HuH-7.5 (cell line): ENCODE data around the gene SNTN.
"Not testable (repeated sequence)": the region's sequence is repeated elsewhere in the genome, so short reads cannot be mapped to it uniquely, and the experiment has no call there.

Experiments
- DNase-seq: peaks from one replicate; pipeline ENCODE4 v3.0.0; 2011; ENCODE audit warnings: low spot score

SNTN gene

GRCh38 chr3:63652066-63652725 lies at the start of gene SNTN:
Gene SNTN (plus strand): TSS chr3:63652675. CDS start chr3:63652688, 13 bp downstream.
- DNase-seq, result no peak

DNA sequence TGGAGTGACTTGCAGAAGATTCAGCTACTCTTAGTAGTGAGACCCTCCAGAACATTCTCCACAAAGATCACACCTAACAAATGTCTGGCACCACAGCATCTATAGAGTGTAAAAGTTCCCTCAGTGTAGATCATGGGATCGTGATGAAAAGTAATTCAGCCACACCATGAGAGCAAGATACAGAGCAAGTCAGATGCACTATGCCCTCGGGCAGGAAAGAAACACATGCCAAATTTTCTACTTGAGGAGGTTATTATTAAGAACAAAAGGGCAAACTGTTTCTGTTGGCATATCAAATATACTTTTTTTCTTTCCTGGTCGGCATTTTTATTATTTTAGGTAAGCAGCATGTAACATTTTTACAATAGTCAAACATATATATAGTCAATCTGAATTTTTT lies 44.8 kb upstream of the SNTN start:
- no peak for DNase-seq

DNA sequence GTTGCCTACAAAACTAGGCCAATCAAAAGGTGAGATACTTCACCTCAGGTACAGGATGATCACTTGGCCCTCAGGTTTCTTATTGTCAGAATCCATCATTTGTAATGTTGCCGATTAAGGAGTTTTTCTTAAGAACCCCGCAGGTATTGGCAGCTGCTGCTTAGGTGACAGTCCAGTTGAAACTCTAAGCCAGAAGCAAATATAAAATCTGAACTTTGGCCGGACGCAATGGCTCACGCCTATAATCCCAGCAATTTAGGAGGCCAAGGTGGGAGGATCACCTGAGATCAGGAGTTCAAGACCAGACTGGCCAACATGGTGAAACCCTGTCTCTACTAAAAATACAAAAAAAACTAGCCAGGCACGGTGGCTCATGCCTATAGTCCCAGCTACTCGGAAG lies 43.1 kb upstream of the SNTN start:
- no peak for DNase-seq

GRCh38 chr3:63609834-63610233 lies 42.6 kb upstream of the SNTN start:
- no peak for DNase-seq

DNA sequence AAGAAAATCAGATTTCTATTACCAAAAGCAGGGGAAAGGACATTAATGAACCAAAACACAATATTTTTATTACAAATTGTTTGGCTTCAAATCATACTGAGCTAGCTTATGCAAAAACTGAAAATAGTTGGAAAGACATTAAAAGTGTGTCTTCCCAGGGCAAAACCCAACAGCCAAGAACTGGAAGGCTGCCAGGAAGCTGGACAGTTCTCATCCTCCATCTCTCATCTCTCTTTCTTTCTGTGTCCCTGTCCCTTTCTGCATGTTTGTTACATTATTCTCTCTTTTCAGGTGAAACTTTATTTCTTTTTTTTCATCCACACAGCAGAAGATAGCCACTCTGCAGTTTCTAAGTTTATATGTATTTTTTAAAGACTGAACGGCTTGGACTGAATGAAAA lies 41.1 kb upstream of the SNTN start:
- no peak for DNase-seq

DNA sequence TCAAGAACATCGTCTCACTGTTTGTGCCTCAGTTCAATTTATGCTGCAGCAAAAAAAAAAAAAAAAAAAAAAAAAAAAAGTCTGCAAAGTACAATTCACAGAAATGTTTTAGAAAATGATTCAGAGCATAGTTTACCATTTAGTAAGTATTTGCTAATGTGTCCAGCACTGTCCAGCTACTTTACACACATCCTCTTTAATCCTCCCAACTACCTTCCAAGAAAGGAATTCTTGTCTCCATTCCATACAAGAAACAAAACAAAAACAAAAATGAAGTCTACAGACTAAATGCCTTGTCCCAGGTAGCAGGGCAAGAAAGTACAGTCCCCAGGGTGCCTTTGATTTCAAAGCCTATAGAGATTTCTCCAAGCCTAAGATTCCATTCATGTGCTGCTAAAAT lies 38.9 kb upstream of the SNTN start:
- no peak for DNase-seq

DNA sequence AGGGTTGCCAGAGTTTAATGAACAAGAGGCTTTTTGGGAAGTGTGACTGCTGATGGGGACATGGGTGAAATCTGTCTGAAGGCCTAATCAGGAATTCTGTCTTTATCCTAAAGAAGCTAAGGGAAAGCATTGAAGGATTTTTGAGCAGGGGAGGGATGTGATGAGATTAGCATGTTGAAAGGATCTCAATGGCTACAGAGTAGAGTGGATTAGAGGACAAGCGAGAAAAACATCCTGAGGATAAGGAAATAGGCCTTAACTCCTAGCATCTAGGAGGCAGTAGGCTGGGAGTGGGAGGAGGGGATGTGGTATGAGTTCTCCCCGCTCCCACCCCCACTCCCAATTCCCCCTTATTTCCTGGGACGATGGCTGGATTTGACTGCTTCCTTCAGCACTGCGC lies 35.1 kb upstream of the SNTN start:
- no peak for DNase-seq

- DNase-seq, result no peak
Observed at GRCh38 chr3:63624941-63625560, 27.4 kb upstream of the SNTN start.

GRCh38 chr3:63631670-63632069 lies 20.8 kb upstream of the SNTN start:
- DNase-seq, result no peak

GRCh38 chr3:63635186-63635585 lies 17.3 kb upstream of the SNTN start:
- DNase-seq, result no peak

DNA sequence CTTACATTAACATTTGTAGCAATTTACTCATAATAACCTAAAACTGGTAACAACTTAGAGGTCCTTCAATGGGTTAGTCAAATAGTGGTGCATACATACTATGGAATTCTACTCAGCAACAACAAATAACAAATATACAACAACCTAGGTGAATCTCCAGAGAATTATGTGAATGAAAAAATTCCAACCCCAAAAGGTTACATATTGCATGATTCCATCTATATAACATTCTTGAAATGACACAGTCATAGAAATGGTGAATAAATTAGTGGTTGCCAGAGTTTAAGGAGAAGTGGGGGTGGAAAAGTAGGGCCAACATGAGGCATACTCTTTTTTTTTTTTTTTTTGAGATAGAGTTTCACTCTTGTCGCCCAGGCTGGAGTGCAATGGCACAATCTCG lies 12.7 kb upstream of the SNTN start:
- DNase-seq, result no peak

GRCh38 chr3:63642488-63642887 lies 10.0 kb upstream of the SNTN start:
- no peak for DNase-seq

DNA sequence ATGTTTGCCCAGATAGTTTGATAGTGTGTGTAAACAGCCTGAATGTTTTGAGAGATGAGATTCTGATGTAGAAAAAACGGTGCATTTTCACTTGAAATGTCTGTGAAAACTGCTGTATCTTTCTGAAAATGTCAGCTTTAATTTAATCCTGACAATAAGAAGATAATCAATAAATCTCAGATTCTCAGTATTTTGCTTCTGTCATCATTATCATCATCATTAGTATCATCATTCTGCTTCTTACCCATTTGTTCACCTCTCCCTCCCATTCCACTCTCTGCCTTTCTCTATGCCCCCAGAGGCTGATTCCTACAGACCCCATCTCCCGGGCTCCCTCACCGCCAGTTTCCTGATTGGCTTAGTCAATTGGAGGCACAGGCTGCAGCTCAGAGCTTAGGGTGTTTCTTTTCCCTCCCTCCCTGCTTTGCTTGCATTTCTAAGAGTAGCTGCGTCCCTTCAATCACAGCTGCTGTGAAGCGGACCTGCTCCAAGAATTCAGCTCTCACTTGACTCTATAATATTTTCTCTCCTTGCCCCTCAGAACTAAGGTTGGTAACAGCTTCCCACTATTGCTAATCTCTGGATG lies 8.2 kb upstream of the SNTN start:
- DNase-seq, result no peak

DNA sequence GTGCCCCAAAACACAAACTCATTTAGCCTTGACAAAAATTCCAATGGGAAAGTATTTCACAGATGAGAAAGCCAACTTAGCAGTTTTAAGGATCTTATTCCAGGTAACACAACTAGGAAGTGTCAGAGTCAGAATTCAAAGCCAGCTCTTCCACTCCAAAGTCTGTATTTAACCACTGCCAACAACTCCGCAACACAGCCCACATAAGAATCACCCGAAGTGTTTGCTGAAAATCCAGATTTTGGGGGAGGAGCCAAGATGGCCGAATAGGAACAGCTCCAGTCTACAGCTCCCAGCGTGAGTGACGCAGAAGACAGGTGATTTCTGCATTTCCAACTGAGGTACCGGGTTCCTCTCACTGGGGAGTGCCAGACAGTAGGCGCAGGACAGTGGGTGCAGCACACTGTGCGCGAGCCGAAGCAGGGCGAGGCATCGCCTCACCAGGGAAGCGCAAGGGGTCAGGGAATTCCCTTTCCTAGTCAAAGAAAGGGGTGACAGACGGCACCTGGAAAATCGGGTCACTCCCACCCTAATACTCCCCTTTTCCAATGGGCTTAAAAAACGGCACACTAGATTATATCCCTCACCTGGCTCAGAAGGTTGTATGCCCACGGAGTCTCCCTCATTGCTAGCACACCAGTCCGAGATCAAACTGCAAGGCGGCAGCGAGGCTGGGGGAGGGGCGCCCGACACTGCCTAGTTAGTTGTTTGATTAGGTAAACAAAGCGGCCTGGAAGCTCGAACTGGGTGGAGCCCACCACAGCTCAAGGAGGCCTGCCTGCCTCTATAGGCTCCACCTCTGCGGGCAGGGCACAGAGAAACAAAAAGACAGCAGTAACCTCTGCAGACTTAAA lies 7.3 kb upstream of the SNTN start:
- DNase-seq, result not testable (repeated sequence)

DNA sequence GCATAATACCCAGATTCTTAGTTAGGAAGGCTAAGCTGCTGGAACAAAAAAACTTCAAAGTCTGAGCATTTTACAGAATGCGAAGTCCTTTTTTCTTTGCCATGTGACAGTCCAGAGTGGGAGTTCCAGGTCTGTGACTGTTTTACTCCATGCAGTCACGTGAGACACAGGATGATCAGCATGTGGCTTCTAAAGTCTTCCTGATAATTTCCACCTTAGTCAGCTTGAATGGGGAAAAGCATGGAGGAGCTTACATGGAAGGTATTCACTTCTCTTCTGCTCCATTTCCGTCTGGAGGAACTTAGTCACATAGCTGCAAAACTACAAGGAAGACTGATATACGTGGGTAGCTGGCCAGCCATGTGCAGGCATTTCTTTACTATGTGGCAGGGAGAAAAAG lies 1.7 kb downstream of the SNTN start:
- no peak for DNase-seq

DNA sequence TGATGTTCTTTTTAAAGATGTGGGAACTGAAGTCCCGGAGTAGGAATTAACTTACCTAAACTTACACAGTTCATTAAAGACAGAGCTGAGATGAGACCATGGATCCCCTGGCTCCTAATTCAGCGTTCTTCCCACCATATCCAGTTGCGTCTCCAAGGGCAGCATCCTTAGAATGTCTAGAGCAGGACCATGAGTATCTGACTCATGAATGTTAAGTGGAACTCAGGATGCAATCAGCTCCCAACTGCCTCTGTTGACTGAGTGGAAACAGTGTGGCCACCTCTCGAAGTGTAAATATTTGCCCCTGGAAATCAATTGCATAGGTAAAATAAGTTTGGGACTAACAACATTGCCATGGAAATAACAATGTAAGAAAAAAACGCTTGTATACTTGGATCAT lies 2.5 kb downstream of the SNTN start:
- no peak for DNase-seq

DNA sequence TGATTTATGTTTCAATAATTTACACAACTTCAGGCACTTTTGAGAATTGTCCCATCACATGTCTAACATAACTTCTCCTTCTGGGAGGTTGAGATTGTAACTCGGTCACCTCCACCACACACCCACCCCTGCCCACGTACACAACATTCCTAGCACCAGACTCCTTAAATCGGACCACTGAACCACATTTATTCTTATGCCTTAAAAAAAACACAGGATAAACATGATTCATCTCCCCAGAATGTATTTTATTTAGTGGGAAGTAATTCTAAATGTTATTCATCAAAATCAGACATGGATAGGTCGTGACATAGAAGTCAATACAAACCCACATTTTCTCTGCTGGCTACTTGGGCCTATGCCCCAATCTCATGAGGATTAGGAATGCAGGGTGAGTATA lies 3.0 kb downstream of the SNTN start:
- no peak for DNase-seq

DNA sequence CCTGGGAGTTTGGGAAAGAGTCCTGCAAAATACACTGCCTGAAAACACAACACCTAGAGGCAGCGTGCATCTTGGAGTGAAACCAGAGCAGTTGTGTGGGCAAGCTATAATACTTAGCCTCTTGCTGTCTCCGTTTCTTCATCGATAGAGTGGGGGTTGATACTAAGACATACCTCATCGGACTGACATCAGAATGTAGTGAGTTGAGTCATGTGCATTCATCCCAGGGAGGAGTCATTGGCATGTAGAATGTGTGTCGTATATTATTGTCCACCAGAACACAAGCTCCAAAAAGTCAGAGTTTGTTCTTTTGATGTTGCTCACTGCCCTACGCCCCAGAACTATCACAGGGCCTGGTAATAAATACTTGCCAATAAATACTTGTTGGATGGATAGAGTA lies 4.3 kb downstream of the SNTN start:
- no peak for DNase-seq

DNA sequence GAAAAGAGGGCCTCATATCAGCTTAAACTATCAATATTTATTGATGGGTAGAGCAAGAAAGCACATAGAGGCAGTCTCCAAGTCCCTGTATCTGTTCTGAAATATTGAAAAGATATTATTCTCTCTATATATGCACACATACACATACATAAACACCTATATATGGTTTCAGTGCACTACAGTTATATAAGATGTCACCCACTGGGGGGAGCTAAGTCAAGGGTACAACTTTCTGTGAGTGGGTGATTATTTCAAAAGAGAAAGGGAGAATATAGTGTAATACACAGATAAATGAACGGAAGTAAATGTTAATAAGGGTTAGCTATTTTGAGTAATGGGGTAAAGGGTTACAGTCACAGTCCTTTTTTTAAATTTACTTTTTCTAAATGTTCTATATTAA lies 8.8 kb downstream of the SNTN start:
- DNase-seq, result no peak

DNA sequence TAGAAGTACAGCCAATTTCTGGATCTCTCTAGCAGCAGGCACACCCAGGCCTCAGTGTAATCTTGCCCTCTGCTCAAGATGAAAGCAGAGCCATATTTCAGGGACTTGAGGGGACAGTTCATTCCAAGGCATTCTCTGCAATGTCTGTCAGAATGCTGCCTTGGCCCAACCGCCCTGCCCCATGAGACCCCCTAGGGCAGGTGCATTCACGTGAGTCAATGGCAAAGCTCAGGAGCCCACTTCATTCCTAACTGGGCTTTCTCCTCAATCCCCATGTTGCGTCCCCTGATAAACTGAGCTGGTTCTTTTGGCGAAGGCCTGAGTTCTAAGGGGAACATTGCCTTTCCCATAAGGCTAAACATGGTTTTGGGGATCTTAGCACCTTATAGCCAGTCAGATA lies 9.5 kb downstream of the SNTN start:
- DNase-seq, result no peak

DNA sequence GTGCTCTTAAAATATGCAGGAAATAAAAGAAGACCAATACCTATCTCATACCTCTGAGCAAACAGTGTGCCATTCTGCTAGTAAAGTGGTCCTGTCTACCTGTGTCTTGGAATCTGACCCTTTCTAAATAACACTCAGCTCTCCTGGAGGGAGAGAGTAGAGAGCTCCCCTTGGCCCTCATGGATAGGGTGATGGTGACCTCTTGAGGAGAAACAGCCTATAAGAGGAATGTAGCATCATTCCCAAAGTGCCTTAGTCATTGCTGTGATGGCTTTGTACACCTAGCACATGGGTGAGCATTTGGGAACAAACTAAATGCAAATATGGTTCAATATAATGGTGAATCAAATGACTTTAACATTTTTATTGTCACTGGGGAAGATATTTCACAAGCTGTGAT lies 10.0 kb downstream of the SNTN start:
- DNase-seq, result no peak

- no peak for DNase-seq
Observed at GRCh38 chr3:63670544-63670943, 18.1 kb downstream of the SNTN start.

GRCh38 chr3:63673111-63673510 lies 20.6 kb downstream of the SNTN start:
- DNase-seq, result no peak
